Panc1 (cell line): Measurements from ENCODE around the gene HLTF.

Source experiments
- CTCF ChIP-seq: fragments of 450-650 bp; IDR thresholded peaks from 2 replicates; pipeline ENCODE4 v1.5.1; 2017; ENCODE audit warnings: mild to moderate bottlenecking
- POLR2AphosphoS5 ChIP-seq: IDR thresholded peaks from 2 replicates; pipeline ENCODE4 v1.6.1; 2012; ENCODE audit warnings: mild to moderate bottlenecking, low read depth, low read length, moderate library complexity
- TCF7L2 ChIP-seq: IDR thresholded peaks from 2 replicates; pipeline ENCODE4 v1.6.1; 2011; ENCODE audit warnings: mild to moderate bottlenecking, low read depth, low read length, inconsistent platforms

GRCh38 chr3:148981273-148981672 is 105.1 kb downstream of the HLTF start:
- TF ChIP-seq CTCF: no peak
- TF ChIP-seq TCF7L2: no peak
- TF ChIP-seq POLR2AphosphoS5: no peak
